ENCODE data around the gene PCCA.
A peak's percentile ranks its signal among the peaks of the same experiment; 100 is the strongest.
"Not testable (repeated sequence)": the region's sequence is repeated elsewhere in the genome, so short reads cannot be mapped to it uniquely, and the experiment has no call there.

The PCCA gene

DNA sequence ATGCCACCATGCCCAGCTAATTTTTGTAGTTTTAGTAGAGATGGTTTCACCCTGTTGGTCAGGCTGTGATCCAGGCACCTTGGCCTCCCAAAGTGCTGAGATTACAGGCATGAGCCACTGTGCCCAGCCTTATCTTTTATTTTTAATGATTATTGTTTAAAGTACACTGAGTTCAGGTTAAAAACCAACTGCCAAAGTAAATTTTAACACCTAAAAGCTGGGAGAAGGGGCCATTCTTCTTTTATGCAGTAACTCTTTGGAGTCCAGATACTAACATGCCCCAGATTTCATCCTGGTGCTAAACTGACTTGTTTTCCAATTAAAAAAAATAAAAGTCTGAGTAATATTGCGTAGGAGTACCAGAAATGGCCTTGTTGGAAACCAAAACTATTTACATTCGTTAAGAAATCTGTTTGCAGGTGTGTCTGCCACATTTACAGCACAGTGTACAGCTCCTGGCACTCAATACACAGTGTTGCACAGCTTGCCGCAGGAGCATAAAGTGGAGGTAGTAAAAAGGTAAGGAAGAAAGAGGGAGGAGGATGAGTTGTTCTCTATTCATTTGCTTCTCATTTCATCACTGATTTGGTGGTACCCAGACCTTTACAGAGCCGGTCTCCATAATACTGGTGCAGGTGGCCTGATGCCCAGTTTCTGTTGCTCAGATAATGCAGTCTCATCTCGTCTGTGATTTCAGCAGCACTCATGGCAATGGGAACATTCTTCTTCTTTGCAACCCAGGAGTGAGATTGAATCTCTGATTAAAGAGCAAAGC is 108.9 kb downstream of the PCCA start:
- no peak for DNase-seq

DNA sequence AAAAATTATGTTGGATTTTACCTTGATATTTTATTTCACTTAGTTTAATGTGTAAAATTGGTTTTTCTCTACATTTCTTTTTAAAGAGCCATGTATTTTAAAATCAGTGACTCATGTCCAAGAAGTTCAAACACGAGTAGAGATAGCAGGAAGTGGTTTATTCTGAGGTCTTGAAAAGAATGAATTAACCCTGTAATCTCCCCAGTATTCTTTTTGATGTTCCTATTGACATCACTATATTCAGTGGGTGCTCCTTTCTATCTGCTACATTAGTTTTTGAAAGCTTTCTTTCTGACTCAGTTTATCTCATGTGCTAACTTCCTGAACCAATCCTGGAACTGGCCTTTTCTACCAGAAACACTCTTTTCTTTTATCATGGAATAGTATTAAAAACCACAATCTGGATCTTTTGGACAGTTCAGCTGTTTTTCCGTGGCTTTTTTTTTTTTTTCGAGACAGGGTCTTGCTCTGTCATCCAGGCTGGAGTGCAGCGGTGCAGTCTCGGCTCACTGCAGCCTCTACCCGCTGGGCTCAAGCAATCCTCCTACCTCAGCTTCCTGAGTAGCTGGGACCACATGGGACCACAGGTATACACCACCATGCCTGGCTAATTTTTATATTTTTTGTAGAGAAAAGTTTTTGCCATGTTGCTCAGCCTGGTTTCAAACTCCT is 114.9 kb downstream of the PCCA start:
- DNase-seq: peak in 1 of 2 donors; percentile 32

DNA sequence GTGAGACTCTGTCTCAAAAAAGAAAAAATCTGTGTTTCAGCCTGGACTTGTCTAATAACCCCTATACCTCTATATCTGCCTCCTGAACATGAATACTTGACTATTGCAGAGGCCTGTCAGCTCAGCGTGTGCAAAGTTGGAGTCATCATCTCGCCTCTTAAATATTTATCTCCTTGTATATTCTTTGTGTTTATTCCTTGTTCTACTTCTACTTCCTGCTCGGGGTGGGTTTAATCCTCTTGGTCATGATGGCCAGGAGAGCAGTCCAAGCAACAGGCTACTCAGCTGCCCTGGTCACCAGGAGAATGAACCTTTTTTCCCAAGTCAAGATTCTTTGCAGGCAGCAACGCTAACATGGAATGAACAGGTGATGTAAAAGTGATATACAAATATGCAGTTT is 119.1 kb downstream of the PCCA start:
- DNase-seq: no peak

DNA sequence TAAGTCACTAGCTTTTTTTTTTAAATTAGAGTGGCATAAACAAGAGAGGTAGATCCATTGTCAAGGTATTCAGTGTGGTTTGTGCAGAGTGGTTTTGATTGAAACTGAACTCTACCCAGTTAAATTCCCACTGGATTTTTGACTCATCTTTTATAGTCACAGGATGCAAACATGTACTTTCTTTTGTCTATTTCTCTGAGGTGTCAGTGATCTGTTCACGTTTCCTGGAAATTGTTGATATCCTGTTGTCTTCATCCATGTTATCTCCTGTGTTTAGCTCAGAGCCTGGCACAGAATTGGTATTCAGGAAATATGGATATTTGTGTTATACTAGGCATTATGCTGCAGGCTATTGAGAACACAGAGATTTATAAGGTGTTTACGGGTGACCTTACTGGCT is 119.7 kb downstream of the PCCA start:
- no peak for DNase-seq

DNA sequence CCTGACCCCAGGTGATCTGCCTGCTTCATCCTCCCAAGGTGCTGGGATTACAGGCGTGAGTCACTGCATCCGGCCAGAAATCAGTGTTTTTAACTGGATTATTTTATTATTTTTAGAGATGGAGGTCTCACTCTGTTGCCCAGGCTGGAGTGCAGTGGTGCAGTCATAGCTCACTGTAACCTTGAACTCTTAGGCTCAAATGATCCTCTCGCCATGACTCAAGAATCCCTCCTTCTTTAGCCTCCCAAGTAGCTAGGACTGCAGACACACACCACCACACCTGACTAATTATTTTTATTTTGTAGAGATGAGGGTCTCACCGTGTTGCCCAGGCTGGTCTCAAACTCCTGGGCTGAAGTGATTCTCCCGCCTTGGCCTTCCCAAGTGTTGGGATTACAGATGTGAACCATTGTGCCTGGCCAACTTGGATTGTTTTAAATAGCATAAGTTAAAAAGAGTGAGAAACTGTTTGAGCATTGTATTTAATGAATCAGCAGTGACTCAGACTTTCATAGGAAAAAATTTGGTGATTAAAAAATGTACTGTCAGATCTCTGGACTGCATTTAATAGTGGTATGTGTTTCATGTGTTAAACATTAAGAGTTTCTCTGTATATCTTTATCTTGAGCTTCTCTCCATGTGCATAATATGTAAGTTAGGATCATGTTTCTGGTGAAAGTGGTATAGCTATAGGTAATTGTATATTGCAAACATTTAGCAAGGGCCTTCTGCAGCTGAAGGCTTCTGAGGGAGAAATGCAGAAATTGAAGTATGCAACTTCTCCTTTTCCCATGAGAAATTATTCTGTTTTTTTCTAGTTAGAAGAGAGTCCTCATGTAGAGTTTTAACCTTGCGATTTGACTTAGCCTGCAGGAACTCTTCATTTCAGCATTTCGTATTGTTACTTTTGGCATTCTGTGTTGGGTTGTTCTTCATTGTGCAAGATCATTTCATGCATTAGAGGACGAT is 121.2 kb downstream of the PCCA start:
- DNase-seq: no peak

DNA sequence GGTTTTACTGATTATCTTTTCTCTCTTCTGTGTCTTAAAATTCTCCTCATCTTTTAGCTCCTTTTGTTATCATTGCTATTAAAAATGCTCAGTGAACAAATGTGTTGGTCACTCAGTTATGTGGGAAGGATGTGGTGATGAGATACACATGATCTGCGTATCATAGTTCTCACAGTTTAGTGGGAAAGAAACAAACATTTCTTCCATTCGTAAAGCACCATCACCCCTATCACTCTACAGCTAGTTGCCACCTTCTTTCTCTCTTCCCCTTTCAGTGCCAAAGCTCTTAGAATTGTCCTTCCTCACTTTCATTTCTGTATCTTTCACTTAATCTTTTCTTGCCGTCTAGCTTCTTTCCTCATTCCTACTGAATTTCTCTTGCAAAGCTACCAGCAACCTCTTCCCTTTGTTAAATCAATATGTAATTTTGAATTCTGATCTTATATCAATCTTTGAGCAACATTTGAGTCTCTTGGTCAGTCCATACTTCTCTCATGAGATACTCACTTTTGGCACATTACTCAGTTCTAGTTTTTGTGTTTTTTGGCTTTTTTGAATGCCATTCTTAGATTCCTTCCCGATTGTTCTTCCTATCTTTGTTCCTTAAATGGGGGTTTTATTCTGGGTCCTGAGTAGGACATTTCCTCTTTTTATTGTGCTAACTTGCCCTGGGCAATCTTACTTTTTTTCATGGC is 122.3 kb downstream of the PCCA start:
- DNase-seq: no peak

DNA sequence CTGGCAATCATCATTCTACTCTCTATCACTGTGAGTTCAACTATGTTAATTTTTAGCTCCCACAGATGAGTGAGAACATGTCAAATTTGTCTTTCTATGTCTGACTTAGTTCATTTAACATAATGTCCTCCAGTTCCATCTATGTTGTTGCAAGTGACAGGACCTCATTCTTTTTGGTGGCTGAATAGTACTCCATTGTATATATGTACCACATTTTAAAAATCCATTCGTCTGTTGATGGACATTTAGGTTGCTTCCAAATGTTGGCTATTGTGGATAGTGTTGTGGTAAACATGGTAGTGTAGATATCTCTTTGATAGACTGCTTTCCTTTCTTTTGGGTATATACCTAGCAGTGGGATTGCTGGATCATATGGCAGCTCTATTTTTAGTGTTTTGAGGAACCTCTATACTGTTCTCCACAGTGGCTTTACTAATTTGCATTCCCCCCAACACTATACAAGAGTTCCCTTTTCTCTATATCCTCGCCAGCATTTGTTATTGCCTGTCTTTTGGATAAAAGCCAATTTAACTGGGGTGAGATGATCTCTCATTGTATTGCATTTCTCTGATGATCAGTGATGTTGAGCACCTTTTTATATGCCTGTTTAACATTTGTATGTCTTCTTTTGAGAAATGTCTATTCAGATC is 124.1 kb downstream of the PCCA start:
- no peak for DNase-seq

DNA sequence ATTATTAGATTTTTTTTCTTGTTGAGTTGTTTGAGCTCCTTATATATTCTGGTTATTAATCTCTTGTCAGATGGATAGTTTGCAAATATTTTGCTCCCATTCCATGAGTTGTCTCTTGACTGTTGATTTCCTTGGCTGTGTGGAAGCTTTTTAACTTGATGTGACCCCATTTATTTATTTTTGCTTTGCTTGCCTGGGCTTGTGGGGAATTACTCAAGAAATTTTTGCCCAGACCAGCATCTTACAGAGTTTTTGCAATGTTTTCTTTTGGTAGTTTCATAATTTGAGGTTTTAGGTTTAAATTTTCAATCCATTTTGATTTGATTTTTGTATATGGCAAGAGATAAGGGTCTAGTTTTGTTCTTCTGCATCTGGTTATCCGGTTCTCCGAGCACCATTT is 124.7 kb downstream of the PCCA start:
- no peak for DNase-seq

DNA sequence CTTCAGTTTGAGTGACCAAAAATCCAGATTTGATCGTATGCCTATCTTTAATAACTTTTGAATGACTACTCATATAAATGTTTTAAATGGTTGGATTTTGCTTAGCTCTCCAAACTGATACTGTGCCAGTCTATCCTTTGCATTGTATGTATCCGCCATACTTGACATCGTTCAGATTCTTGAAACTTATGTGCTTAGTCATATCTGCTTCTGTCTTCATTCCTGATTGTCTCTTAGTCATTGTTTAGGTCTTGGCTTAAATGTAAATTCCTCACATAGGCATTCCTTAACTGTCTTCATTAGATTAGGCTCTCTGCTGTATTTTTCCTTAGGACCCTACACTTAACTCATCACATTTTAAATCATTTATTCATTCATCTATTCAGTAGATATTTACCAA is 126.0 kb downstream of the PCCA start:
- DNase-seq: no peak

DNA sequence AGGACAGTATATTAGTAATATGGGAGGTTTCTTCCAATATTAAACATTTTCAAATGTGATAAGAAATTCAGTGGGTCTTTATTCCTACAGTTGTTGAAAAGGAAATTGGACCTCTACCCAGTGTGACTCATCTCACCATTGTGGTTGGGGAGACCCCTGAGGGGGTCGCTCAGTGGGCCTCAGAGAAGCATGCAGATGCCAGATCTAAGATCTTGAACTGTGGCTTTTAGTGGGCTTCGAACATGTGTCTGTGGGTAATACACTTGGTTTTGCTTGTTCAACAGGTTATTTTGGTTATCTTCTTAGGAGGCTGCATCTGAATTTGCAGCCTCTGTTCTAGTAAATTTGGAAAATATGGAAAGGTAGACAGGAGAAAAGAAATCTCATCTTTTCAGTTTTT is 132.3 kb downstream of the PCCA start:
- no peak for DNase-seq

DNA sequence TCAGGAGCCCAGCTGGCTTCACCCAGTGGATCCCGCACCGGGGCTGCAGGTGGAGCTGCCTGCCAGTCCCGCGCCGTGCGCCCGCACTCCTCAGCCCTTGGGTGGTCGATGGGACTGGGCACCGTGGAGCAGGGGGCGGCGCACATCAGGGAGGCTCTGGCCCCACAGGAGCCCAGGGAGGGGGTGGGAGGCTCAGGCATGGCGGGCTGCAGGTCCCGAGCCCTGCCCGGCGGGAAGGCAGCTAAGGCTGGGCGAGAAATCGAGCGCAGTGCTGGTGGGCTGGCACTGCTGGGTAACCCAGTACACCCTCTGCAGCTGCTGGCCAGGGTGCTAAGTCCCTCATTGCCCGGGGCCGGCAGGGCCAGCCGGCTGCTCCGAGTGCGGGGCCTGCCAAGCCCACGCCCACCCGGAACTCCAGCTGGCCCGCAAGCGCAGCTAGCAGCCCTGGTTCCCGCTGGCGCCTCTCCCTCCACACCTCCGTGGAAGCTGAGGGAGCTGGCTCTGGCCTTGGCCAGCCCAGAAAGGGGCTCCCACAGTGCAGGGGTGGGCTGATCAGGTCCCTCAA is 135.2 kb downstream of the PCCA start:
- DNase-seq: not testable (repeated sequence)

DNA sequence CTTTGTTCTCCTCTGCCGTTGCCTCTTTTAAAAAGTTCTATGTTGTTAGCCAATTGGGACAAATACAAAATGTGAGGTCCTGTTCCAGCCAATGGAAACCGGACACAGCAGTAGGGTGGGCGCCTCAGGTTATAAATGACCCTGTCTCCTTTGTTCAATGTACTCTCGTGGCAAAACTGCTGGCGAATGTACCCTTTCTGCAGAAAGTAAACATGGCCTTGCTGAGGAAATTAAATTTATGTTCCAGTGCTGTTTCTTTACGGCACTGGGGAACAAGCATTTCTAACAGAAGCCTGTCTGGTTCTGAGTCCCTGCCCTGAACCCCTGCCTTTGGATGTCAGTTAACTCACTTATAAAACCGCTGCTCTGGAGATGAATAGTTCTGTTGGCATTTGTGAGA is 140.7 kb downstream of the PCCA start:
- DNase-seq: no peak

DNA sequence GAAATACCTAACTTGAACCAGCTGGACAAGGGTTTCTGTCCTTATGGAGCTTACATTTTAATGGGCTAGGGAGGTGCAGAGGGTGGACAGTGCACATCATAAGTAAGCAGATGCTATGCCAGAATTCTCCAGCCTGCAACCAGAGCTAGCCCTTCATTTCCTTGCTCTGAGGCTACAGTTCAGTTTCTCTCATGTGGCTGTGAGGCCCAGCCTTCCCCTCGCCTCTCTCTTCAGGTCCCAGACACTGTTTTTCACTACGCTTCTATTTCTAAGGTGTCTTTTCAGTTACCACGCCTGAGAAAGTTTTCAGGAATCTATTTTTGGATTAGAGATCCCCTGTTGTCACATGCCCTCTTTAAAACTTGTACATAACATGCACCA is 141.9 kb downstream of the PCCA start:
- no peak for DNase-seq

DNA sequence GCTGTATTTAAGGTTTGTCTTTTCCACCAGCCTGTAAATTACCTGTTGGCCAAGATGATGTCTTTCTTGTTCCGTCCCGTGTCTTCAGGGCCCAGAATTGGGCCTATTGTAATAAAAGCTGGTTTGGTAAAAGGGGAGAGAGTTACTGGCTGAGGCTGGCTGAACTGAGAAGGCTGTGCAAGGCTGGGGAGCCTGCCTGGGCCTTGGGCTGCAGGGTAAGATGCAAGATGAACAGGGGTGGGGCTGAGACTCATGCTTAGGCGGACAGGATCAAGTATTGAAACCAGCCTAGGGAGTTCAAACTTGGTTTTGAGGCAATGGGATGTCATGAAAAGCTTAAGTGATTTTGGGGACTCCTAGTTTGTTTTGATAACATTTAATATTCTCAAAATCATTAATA is 142.3 kb downstream of the PCCA start:
- no peak for DNase-seq

DNA sequence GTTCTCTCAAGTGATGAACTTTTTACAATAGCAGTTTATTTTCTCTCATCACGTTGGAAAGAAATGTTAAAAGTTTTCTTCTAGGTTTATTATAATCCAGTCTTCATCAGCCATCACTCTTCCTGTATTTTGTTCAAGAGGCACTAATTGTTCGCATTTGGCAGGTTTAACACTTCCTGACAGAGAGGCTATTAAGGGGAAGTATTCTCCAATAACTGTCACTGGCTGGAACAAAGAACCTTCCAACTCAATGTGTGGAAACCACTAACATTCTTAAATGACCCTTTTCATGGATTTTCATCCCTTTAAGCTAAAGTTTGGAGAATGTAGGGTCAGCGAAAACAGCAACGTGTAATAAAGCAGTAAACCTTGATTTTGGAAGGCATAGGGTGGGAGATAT is 145.1 kb downstream of the PCCA start:
- DNase-seq: no peak

DNA sequence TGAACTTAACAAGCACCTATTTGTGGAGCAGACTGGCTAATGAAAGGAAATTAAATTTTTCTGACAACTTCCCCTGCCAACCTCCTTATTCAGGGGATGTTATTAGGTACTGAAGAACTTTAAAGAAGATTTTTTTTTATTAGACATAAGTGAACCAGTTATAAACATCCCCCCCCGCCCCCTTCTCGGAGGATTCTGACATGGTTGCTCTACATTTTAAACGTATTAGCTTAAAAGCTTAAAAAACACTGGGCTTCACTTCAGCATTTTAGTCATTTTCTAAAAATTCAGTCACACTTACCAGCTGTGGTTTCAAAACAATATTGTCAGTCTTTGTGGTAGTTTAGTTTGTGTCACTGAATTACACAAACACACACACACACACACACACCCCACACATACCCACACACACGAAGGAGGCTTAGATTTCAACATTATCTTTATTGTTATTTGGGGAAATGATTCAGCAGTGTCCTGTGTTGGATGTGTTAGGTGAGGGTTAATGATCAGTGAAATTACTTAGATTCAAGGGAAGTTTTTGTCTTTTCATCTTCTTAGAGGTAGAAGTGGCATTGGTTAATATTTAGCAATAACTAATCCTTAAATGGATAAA is 145.7 kb downstream of the PCCA start:
- no peak for DNase-seq

DNA sequence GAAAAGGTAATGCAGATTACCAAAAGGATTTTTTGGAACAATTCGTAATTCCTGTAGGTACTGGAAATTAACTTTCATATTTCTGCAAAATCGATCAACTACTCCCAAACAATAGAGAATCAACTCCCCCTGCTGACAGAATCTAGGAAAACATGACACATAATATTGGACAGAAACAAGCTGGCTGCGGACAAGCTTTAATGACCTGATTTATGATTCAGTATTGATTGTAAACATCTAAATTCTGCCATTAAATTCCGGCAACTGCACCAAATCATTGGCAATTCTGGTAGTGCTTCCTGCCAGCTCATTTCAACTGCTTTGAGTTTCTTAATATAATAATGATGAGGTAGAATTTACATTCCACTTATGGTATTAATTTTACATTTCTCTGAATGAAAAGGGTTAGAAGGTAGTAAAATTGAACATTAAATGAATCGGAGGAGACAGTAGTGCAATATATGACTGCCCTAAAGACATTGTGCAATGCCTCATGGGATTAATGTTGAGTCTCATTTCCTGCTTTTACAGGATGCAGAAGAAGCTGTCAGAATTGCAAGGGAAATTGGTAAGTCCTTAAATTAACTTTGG is 146.5 kb downstream of the PCCA start:
- no peak for DNase-seq

DNA sequence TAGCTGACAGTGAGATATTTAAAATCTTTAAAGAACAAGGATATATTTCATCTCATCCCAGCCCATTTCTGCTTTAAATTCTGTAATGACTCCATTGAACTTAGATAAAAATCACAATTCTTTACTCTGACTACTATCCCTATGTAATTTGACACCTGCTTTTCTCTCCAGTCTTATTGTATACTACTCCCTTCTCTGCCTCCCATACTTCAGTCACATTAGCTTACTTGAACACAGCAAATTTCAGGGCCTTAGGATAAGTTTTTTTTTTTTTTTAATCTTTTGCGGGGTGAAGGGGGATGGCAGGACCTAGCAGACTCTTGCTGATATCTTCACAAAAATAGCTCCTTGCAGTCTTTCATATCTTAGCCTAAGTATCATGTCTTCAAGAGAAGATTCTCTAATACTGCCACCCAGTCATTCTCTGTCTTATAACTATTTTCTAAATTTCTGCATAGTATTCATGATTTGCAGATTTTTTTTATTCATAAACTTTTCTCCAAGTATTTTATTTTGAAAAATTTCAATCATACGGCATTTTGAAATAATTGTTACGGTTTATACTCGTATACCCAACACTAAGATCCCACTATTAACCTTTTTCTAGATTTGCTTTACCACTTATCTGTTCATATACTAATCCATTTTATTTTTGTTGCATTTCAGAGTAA is 151.4 kb downstream of the PCCA start:
- no peak for DNase-seq

DNA sequence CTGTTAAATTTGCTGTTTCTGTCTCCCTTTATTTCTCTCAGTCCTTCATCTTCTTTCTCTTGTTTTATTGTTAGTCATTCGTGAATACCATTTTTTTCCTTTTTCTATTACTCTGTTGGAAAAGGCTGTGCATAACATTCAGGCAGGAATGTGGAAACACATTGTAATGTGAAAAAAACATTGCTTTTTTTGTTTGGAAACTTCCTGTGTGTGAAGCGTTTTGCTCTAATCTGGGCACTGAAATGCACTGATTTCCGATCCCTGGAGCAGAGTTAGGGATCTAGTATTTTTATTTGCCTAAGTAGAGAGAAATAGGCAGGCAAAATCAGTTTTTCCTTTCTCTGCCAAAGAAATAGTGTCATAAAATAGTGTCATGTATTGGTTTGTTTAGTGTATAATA is 155.5 kb downstream of the PCCA start:
- DNase-seq: no peak

DNA sequence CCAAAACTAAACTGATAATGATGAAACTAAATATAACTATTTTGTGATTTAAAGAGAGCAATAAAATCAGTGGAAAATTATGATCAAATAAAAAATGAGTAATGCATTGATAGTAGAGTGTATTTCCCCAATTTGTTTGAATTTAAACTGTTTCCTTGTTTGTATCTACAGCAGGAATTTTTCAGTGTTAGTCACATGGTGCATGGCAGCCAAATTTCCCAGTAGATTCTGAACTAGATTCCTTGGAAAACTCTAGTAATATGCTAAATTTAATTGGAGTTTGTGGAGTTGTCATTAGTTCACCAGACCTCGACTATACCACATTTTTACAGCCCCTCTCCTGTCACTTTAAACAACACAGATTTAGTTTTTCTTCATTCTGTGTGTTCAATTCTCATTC is 156.2 kb downstream of the PCCA start:
- no peak for DNase-seq

DNA sequence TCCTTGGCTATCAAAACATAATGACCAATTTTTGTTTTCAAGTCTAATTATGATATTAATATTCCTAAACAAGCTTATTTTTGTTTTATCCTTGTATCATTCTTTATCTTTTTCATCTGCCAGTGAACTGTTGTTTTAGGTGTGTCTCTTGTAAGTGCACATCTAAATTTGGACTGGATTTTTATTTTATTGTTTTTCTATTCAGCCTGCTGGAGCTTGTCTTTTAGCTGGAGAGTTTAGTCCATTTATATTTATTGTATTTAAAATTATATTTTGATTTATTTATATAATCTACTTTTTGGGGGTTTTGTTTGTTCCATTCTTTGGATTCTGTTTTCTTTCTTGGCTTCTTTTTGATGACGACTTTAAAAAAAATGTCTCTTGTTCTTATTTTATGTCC is 159.0 kb downstream of the PCCA start:
- no peak for DNase-seq
